Right cardiac atrium (tissue), 5 donors: Measurements from ENCODE around the gene CCDC150. TPM values are rescaled to one million over a fixed set of nuclear protein-coding genes. Genes with fewer than 3 reads are reported as not detected.

ENCODE experiments used
- polyA plus RNA-seq: library from polyadenylated mRNA; stranded (reverse); fragments of 200-250 nt; gene quantifications from one replicate; pipeline ENCODE4 v1.2.3, GENCODE V29; 2013
- total RNA-seq, 4 donors: library from RNA; stranded (reverse); fragmentation: NEBNext Ultra II Directional; extraction: Animal tissue kit (Norgen Biotek cat#: 25700); gene quantifications; one replicate each; pipeline ENCODE4 v1.2.1, GENCODE V29; 2021
- donor health status: healthy with polysubstance abuse.
- donor health status: DM: no; HTN: yes; CAD: no.
- donor health status: DM: no; HTN: no; CAD: no.
- donor health status: DM: no; HTN: yes; CAD: no; lungs with severe emphysema.
- donor health status: DM: yes; HTN: yes; CAD: no.

Gene CCDC150
- total and polyA plus RNA-seq, 5 donors, result 0.38 to 1.6 (median 1.3) TPM

Other genes with a start within 250 kb of the CCDC150 start
- 10 to 100 TPM; 21.2 to 28.2 (median 25.3) TPM for gene HECW2, start 46.2 kb upstream of the CCDC150 start, total RNA-seq
- 6.1 TPM for gene HECW2, start 46.2 kb upstream of the CCDC150 start, polyA plus RNA-seq
- gene GTF3C3, start 160.0 kb downstream of the CCDC150 start, total RNA-seq, result 10 to 100 TPM; 22.4 to 25.9 (median 23.7) TPM
- 9.6 TPM for gene GTF3C3, start 160.0 kb downstream of the CCDC150 start, polyA plus RNA-seq
- under 1 TPM in 1 of 4 donors, not detected in 3; 0.28 TPM for gene C2orf66, start 169.6 kb downstream of the CCDC150 start, total RNA-seq
- 0.07 TPM for gene C2orf66, start 169.6 kb downstream of the CCDC150 start, polyA plus RNA-seq